HUES6 (cell line): ENCODE measurements around the gene PLEKHG5.

Experiments used
- H3K27ac ChIP-seq: 2 replicates; pipeline ENCODE4 v1.7.0; 2013; ENCODE audit warnings: low read depth, mild to moderate bottlenecking, low read length, inconsistent platforms
- H3K27me3 ChIP-seq: 2 replicates; pipeline ENCODE4 v1.6.1; 2013; ENCODE audit warnings: low read length; ENCODE audit not compliant: control insufficient read depth, insufficient read depth
- H3K36me3 ChIP-seq: 2 replicates; pipeline ENCODE4 v1.6.1; 2013; ENCODE audit warnings: low read length; ENCODE audit not compliant: control insufficient read depth, insufficient read depth
- H3K4me1 ChIP-seq: 2 replicates; pipeline ENCODE4 v1.6.1; 2013; ENCODE audit warnings: low read length; ENCODE audit not compliant: control insufficient read depth, insufficient read depth
- H3K4me3 ChIP-seq: 2 replicates; pipeline ENCODE4 v1.5.1; 2013; ENCODE audit warnings: low read depth, low read length
- H3K9ac ChIP-seq: one replicate; pipeline ENCODE4 v1.6.1; 2013; ENCODE audit warnings: mild to moderate bottlenecking, low read length
- H3K9me3 ChIP-seq: 2 replicates; pipeline ENCODE4 v1.6.1; 2013; ENCODE audit warnings: low read depth, low read length; ENCODE audit not compliant: control insufficient read depth, insufficient read depth

The PLEKHG5 gene

GRCh38 chr1:6486433-6487011 is 4.9 kb downstream of the PLEKHG5 start:
- no peaks in the 10 kb centered on the region for H3K9me3 ChIP-seq
- H3K9ac ChIP-seq = no peak overlapping the region
- H3K36me3 ChIP-seq = no peaks in the 10 kb centered on the region
- H3K4me1 ChIP-seq = peaks cover 30% of the 10 kb centered on the region
- H3K27me3 ChIP-seq = peaks cover 17% of the 10 kb centered on the region; the same call in 1 of the 2 replicates
- no peak overlapping the region for H3K27ac ChIP-seq
- peak overlapping the region; percentile 48 for H3K4me3 ChIP-seq

GRCh38 chr1:6485168-6486101 is 6.0 kb downstream of the PLEKHG5 start:
- H3K9me3 ChIP-seq = no peaks in the 10 kb centered on the region
- H3K9ac ChIP-seq = peak overlapping the region; percentile 54
- peaks cover 17% of the 10 kb centered on the region; the same call in 1 of the 2 replicates for H3K27me3 ChIP-seq
- no peaks in the 10 kb centered on the region for H3K36me3 ChIP-seq
- peaks cover 25% of the 10 kb centered on the region for H3K4me1 ChIP-seq
- H3K27ac ChIP-seq = no peak overlapping the region
- H3K4me3 ChIP-seq = peak overlapping the region; percentile 66

GRCh38 chr1:6484826-6485167 is 6.7 kb downstream of the PLEKHG5 start:
- Histone ChIP-seq H3K9ac (peak overlapping the region; percentile 54), H3K27ac (no peak overlapping the region), H3K4me1 (peaks cover 25% of the 10 kb centered on the region), H3K27me3 (peaks cover 17% of the 10 kb centered on the region; the same call in 1 of the 2 replicates), H3K36me3 (no peaks in the 10 kb centered on the region), H3K4me3 (peak overlapping the region; percentile 66), H3K9me3 (no peaks in the 10 kb centered on the region)

GRCh38 chr1:6483761-6484117 is 7.7 kb downstream of the PLEKHG5 start:
- Histone ChIP-seq H3K36me3 (no peaks in the 10 kb centered on the region), H3K27me3 (peaks cover 17% of the 10 kb centered on the region; the same call in 1 of the 2 replicates), H3K4me1 (peaks cover 15% of the 10 kb centered on the region), H3K27ac (no peak overlapping the region), H3K4me3 (no peak overlapping the region), H3K9me3 (no peaks in the 10 kb centered on the region), H3K9ac (no peak overlapping the region)

- H3K9me3 ChIP-seq = no peaks in the 10 kb centered on the region
- no peak overlapping the region for H3K4me3 ChIP-seq
- peaks cover 15% of the 10 kb centered on the region for H3K4me1 ChIP-seq
- peaks cover 17% of the 10 kb centered on the region; the same call in 1 of the 2 replicates for H3K27me3 ChIP-seq
- no peak overlapping the region for H3K27ac ChIP-seq
- no peak overlapping the region for H3K9ac ChIP-seq
- H3K36me3 ChIP-seq = no peaks in the 10 kb centered on the region
Measured at GRCh38 chr1:6483017-6483760, 8.3 kb downstream of the PLEKHG5 start.

- H3K9me3 ChIP-seq = no peaks in the 10 kb centered on the region
- peaks cover 21% of the 10 kb centered on the region for H3K4me1 ChIP-seq
- H3K36me3 ChIP-seq = no peaks in the 10 kb centered on the region
- H3K27ac ChIP-seq = no peak overlapping the region
- H3K4me3 ChIP-seq = no peak overlapping the region
- H3K27me3 ChIP-seq = peaks cover 17% of the 10 kb centered on the region; the same call in 1 of the 2 replicates
- no peak overlapping the region for H3K9ac ChIP-seq
Measured at GRCh38 chr1:6481820-6482219, 9.6 kb downstream of the PLEKHG5 start.

- Histone ChIP-seq H3K9me3 (no peaks in the 10 kb centered on the region), H3K4me3 (no peak overlapping the region), H3K27ac (no peak overlapping the region), H3K4me1 (peaks cover 25% of the 10 kb centered on the region), H3K27me3 (no peaks in the 10 kb centered on the region), H3K9ac (no peak overlapping the region), H3K36me3 (peaks cover 8% of the 10 kb centered on the region)
Measured at GRCh38 chr1:6477039-6477820, 14.2 kb downstream of the PLEKHG5 start.

- H3K27me3 ChIP-seq = no peaks in the 10 kb centered on the region
Measured at GRCh38 chr1:6476483-6476882, 15.0 kb downstream of the PLEKHG5 start.

GRCh38 chr1:6475381-6476133 is 15.9 kb downstream of the PLEKHG5 start:
- peaks cover 32% of the 10 kb centered on the region for H3K4me1 ChIP-seq
- no peak overlapping the region for H3K9ac ChIP-seq
- H3K27ac ChIP-seq = no peak overlapping the region
- H3K4me3 ChIP-seq = no peak overlapping the region
- H3K27me3 ChIP-seq = no peaks in the 10 kb centered on the region
- no peaks in the 10 kb centered on the region for H3K9me3 ChIP-seq
- H3K36me3 ChIP-seq = peaks cover 14% of the 10 kb centered on the region

More at GRCh38 chr1:6476483-6476882, 15.0 kb downstream of the PLEKHG5 start:
- H3K36me3 ChIP-seq = peaks cover 13% of the 10 kb centered on the region
- H3K9me3 ChIP-seq = no peaks in the 10 kb centered on the region
- no peak overlapping the region for H3K4me3 ChIP-seq
- no peak overlapping the region for H3K27ac ChIP-seq
- no peak overlapping the region for H3K9ac ChIP-seq
- H3K4me1 ChIP-seq = peaks cover 32% of the 10 kb centered on the region

GRCh38 chr1:6474815-6475282 is 16.6 kb downstream of the PLEKHG5 start:
- H3K27me3 ChIP-seq = no peaks in the 10 kb centered on the region
- H3K27ac ChIP-seq = no peak overlapping the region
- H3K36me3 ChIP-seq = peaks cover 21% of the 10 kb centered on the region
- H3K9me3 ChIP-seq = no peaks in the 10 kb centered on the region
- peak overlapping the region; percentile 3 for H3K9ac ChIP-seq
- peaks cover 32% of the 10 kb centered on the region for H3K4me1 ChIP-seq
- no peak overlapping the region for H3K4me3 ChIP-seq
